Measurements from ENCODE around the gene PRAME. TPM values are rescaled to one million over a fixed set of nuclear protein-coding genes. Genes with fewer than 3 reads are reported as not detected.
A peak's percentile ranks its signal among the peaks of the same experiment; 100 is the strongest.
"Not testable (repeated sequence)": the region's sequence is repeated elsewhere in the genome, so short reads cannot be mapped to it uniquely, and the experiment has no call there.

The PRAME gene
- total RNA-seq, 1 experiment from 2014 or later = not detected

DNA sequence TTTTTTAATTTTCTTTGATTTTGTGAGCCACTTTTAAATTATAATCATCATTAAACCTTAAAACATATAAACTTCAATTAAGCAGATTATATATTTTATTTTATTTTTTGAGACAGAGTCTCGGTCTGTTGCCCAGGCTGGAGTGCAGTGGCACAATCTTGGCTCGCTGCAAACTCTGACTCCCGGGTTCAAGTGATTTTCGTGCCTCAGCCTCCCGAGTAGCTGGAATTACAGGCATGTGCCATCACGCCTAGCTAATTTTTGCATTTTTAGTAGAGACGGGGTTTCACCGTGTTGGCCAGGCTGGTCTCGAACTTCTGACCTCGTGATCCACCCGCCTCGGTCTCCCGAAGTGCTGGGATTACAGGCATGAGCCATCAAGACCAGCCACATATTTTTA lies 22.5 kb upstream of the PRAME start:
- not testable (repeated sequence) for DNase-seq (ENCODE audit: low spot score)

GRCh38 chr22:22579869-22580604 lies 21.0 kb upstream of the PRAME start:
- no peak for DNase-seq (ENCODE audit: low spot score)

DNA sequence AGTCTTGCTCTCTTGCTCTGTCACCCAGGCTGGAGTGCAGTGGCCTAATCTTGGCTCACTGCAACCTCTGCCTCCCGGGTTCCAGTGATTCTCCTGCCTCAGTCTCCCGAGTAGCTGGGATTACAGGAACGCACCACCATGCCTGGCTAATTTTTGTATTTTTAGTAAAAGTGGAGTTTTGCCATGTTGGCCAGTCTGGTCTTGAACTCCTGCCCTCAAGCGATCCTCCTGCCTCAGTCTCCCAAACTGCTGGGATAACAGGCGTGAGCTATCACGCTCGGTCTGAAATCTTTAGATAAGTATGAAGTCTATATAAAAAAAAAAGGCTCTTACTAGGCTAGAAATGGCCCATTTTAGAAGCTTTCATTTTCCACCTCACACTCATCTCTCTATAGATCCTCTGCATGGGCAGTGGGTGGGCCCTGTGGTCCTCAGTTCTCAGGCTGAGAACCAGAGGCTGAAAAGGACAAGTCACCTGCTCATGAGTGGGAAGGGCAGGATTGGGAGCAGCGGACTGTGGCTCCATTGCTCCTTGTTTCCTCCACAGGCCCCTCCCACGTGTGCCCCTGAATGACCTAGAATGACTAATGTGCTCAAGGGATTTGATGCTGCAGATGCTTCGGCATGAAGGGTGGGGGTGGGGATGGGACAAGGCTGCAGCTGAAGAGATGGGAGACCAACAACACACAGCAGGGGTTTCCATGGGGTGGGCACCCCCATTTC lies 19.8 kb upstream of the PRAME start:
- DNase-seq (ENCODE audit: low spot score) = no peak

GRCh38 chr22:22576989-22577427 lies 17.9 kb upstream of the PRAME start:
- no peak for DNase-seq (ENCODE audit: low spot score)

GRCh38 chr22:22576244-22576988 lies 17.4 kb upstream of the PRAME start:
- peak; percentile 33 for DNase-seq (ENCODE audit: low spot score)

DNA sequence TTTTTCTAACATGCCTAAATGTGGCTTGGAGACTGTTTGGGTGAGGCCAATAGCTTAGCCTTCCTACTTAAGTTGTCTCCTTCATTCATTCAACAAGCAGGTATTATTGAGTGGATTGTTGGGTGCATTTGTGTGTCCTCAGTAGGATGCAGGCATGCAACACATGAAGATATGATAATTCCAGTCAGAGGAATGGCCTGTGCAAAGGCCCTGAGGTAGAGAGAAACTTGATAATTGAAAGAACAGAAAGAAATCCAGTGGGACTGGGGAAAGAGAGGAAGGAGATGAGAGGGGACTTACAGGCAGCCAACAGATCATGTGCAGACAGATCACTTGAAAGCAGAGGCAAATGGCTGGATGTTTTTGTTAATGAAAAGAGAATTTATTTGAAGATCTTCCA lies 15.3 kb upstream of the PRAME start:
- DNase-seq (ENCODE audit: low spot score) = no peak

- DNase-seq (ENCODE audit: low spot score) = no peak
Measured at GRCh38 chr22:22573047-22573889, 14.2 kb upstream of the PRAME start.

DNA sequence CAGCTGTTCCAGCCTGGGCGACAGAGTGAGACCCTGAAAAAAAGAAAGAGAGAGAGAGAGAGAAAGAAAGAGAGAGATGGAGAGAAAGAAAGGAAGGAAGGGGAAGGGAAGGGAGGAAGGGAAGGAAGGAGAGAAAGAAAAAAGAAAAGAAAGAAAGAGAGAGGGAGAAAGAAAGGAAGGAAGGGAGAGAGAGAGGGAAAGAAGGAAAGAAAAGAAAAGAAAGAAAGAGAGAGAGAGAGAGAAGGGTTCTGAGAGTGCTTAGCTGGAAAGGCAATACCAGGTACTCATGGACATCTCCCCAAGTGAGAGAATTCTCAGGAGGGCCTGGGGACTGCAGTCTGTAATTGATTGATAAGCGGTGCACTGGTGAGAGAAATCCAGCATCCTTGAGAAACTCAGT lies 12.8 kb upstream of the PRAME start:
- no peak for DNase-seq (ENCODE audit: low spot score)

DNA sequence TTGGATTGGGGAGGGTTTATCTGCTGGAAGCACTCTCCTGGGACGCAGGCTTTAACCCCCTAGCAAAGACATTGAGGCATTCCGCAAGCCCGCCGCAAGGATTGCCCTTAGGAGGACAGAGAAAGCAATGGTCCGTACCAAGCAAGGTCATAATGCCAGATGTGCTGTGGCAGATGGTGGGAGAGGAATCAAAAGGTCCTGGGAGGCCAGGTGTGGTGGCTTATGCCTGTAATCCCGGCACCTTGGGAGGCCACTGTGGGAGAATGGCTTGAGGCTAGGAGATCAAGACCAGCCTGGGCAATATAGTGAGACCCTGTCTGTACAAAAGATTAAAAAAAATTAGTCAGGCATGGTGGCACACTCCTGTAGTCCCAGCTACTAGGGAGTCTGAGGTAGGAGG lies 12.4 kb upstream of the PRAME start:
- no peak for DNase-seq (ENCODE audit: low spot score)

GRCh38 chr22:22569218-22569617 lies 10.2 kb upstream of the PRAME start:
- DNase-seq (ENCODE audit: low spot score) = no peak

GRCh38 chr22:22565981-22566380 lies 6.9 kb upstream of the PRAME start:
- no peak for DNase-seq (ENCODE audit: low spot score)

- no peak for DNase-seq (ENCODE audit: low spot score)
Measured at GRCh38 chr22:22558071-22558971, 744 bp downstream of the PRAME start.

GRCh38 chr22:22556995-22557925 lies 1.8 kb downstream of the PRAME start:
- no peak for DNase-seq (ENCODE audit: low spot score)

DNA sequence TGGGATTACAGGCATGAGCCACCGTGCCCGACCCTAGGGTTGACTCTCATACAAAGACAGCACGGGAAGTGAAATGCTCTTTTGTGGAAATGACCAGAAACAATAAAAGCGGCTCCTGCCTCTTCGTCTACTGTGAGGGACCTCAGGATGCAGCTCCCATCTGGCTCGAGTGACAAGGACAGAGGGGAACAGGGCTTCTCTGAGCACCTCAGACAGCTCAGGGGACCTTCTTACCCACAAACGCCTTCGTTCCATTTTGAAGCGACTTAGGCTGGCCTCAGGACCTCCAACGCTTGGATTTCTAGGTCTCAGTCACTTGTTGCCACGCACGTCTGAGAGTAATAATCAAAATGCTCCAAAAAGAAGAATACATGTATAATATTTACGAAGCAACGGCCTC lies 2.5 kb downstream of the PRAME start:
- DNase-seq (ENCODE audit: low spot score) = no peak

- DNase-seq (ENCODE audit: low spot score) = no peak
Measured at GRCh38 chr22:22555596-22555995, 3.5 kb downstream of the PRAME start.

- DNase-seq (ENCODE audit: low spot score) = no peak
Measured at GRCh38 chr22:22554587-22555284, 4.3 kb downstream of the PRAME start.

DNA sequence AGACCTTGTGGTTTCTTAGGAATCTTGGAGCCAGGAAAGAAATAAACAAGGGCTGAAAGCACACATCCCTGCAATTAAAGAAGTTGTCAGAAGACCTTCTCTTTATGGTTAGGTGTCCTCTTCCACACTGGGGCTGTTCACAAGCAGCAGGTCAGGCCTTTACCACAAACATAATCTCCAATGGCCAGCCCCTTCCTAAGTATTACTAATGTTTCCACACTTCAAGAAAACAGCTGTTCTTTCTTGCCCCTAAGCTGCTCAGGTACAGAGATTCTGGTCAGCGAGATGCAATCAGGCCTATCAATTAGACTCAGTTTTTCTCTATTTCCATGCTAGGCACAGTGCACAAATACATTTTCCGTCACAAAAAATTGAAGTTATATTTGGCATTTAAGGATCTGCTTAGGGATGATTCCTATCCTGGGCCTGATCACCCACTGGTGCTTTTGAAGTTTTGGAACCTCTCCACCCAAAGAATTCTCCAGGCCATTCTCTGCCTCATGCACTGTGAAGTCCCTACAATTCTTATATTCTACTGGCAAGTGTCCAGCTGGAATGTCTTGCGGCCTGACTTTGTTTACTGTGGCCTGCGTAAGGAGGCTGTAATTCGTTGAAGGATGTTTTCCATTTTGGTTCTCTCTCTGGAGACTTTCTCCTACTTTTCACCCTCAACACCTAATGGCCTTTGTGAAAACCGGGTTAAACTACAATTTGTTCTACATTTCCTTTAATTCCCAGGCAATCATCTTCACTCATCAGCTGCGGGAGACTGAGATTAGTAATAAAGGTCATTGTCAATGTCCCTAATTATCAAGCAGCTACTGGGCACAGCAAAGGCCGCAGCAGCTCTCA lies 5.1 kb downstream of the PRAME start:
- no peak for DNase-seq (ENCODE audit: low spot score)

DNA sequence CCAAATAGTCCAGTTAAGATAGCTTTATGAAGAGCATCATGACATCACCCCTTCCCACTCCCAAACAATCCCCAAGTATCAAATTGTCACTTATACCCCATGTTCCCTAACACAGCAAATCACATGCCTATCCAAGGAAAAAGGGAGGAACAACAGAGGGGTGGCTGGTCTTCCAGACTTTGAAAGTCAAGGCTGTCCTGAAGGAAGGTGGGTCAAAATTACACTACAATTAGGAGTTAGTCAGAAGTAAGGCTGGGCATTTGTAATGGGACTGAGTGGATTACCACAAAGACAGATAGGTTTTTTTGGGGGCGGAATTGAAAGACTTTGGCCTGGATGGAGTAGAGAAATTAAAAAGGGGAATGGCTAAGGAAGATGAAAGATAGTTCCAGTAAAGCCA lies 5.9 kb downstream of the PRAME start:
- no peak for DNase-seq (ENCODE audit: low spot score)

Data from HT-29 (cell line).